Fibroblast of the aortic adventitia (primary cell): Measurements from ENCODE around the gene MED12L. TPM values are rescaled to one million over a fixed set of nuclear protein-coding genes. Genes with fewer than 3 reads are reported as not detected.

Source experiments
- DNase-seq: peaks from one replicate; pipeline ENCODE4 v3.0.0-alpha.2; 2010; ENCODE audit warnings: low read depth
- H3K4me3 ChIP-seq: 2 replicates; pipeline ENCODE4 v1.5.1; 2011; ENCODE audit warnings: low read depth, mild to moderate bottlenecking, control low read depth, low read length, moderate library complexity
- total RNA-seq: library from RNA; depleted of rRNA; stranded (reverse); fragments of >200 nt; gene quantifications from 2 replicates; pipeline ENCODE4 v1.2.3, GENCODE V29; 2012; ENCODE audit warnings: low replicate concordance
- TF ChIP-seq, protein P1 (sequence below): IDR thresholded peaks from 2 replicates; pipeline ENCODE4 v1.5.1; 2011; ENCODE audit warnings: mild to moderate bottlenecking, low read length, control low read depth, inconsistent platforms; ENCODE audit not compliant: insufficient read depth

Gene MED12L
- total RNA-seq, 1 donor: 0.72 TPM

DNA sequence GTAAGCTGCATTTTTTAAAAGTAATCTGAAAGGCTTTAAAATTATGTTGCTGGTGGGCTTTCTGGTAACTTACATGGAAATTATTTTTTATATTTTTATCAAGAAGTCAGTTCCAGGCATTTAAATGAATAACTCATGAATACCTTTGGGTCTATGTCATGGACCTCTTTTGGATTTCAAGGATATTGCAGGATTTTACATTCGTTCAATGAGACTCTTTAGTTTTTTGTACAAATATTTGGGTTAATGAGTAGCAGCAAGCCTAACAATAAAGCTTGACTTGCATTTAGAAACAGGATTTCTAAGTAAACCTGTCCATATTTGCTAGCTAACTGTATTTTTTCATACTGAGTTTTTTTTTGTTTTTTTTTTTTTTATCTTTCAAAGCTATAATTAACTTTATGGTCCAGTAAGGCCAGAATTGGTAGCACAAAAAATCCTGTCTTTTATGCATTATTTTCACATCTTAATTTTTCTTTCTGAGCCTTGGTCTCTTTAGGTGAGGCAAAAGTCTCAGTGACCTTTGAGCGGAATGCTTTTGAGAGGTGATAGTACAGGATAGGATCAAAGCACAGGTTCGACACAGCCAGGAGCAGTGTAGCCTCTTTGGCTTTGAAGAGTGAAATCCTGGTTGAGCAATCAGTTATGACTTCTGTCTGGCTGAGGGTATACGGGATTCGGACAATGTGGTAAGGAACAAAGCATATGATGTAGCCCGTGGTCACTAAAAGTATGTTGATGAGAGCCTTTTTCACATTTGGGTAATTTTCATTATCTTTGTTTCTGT, 112.7 kb downstream of the MED12L start:
- DNase-seq: peak; percentile 75
- TF ChIP-seq, protein P1, sequence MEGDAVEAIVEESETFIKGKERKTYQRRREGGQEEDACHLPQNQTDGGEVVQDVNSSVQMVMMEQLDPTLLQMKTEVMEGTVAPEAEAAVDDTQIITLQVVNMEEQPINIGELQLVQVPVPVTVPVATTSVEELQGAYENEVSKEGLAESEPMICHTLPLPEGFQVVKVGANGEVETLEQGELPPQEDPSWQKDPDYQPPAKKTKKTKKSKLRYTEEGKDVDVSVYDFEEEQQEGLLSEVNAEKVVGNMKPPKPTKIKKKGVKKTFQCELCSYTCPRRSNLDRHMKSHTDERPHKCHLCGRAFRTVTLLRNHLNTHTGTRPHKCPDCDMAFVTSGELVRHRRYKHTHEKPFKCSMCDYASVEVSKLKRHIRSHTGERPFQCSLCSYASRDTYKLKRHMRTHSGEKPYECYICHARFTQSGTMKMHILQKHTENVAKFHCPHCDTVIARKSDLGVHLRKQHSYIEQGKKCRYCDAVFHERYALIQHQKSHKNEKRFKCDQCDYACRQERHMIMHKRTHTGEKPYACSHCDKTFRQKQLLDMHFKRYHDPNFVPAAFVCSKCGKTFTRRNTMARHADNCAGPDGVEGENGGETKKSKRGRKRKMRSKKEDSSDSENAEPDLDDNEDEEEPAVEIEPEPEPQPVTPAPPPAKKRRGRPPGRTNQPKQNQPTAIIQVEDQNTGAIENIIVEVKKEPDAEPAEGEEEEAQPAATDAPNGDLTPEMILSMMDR: no peak
- no peak overlapping the region for H3K4me3 ChIP-seq

- TF ChIP-seq, protein P1: no peak
- no peak for DNase-seq
- H3K4me3 ChIP-seq: no peak overlapping the region
These were observed 113.4 kb downstream of the MED12L start for GRCh38 chr3:151198849-151199248.

- DNase-seq: no peak
- H3K4me3 ChIP-seq: no peak overlapping the region
These were observed 114.3 kb downstream of the MED12L start for GRCh38 chr3:151199554-151200438.

DNA sequence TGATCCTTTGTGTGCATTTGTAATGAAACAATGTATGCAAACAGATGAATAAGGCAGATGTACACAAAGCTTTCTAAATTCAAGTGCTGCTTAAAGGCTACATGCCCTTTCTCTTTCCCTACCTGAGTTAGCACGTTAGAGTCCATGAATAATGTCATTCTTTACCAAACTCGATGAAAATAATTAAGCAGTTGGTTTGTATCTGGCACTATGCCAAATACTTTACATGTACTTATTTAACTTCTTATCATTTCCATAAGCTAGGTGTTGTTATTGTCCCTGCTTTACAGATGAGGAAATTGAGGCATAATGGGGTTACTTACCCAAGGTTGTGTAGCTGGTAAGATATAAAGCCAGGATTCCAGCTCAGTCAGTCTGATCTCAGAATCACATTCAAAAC, 115.1 kb downstream of the MED12L start:
- no peak overlapping the region for H3K4me3 ChIP-seq
- TF ChIP-seq, protein P1: no peak
- DNase-seq: no peak

More at GRCh38 chr3:151199554-151200438, 114.3 kb downstream of the MED12L start:
- TF ChIP-seq, protein P1: no peak

DNA sequence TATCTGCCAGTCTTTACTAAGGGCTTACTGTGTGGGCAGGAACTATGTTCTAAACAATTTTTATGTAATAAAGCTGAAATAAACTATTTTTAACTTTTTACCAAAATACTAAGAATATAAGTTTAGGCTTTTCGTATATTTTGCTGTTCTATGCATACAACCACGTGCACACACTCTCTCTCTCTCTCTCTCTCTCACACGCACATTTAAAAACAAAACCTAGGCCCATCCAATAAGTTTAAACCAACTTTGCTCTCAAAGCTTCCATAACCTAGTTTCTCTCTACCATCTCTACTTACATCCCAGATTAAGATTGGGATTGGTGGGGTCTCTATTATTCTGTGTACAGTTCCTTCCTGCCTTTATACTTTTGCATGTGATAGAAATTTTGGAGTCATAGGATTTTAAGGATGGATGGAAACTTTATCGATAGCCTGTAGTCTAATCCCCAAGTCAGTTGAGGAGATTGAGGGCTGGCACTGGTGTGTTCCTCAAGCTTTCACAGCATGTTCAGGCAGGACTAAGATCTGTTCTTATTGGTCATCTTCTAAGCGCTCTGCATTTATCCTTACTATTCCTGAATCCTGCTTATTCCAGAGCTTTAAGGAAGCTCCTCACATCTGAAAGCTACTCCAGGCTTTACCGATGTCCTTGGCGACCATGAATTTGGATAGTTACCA, 115.7 kb downstream of the MED12L start:
- no peak overlapping the region for H3K4me3 ChIP-seq
- DNase-seq: no peak
- TF ChIP-seq, protein P1: no peak

- DNase-seq: no peak
- TF ChIP-seq, protein P1: no peak
- no peak within 1 kb of the TSS for H3K4me3 ChIP-seq
These were observed 117.6 kb downstream of the MED12L start, which contains the start of gene GPR171 for GRCh38 chr3:151203051-151203420. TSS of gene GPR171 (minus strand) at chr3:151203216. CDS start at chr3:151199386, 3,830 bp downstream.
